RWPE2 (cell line): Measurements from ENCODE around the gene PDCD1LG2.

Experiments used
- ATAC-seq: fragments of 200-7000 bp; cut with Tn5 transposase; 3 replicates; pipeline ENCODE4 v1.9.1; 2021; ENCODE audit warnings: low read depth
- DNase-seq: peaks from one replicate; pipeline ENCODE4 v3.0.0-alpha.2; 2020; ENCODE audit warnings: low spot score
- H3K27ac ChIP-seq: fragments of 450-650 bp; 2 replicates; pipeline ENCODE4 v1.5.1; 2017; ENCODE audit warnings: mild to moderate bottlenecking; ENCODE audit not compliant: poor library complexity, severe bottlenecking
- H3K27me3 ChIP-seq: fragments of 250-450 bp; sonication (Bioruptor Pico); 2 replicates; pipeline ENCODE4 v1.5.1; 2021; ENCODE audit warnings: mild to moderate bottlenecking, moderate library complexity; ENCODE audit not compliant: insufficient read depth, poor library complexity, severe bottlenecking
- H3K36me3 ChIP-seq: fragments of 250-450 bp; sonication (Bioruptor Pico); 2 replicates; pipeline ENCODE4 v1.5.1; 2020; ENCODE audit warnings: low read depth, mild to moderate bottlenecking, moderate library complexity
- H3K4me1 ChIP-seq: fragments of 250-450 bp; sonication (Bioruptor Pico); 2 replicates; pipeline ENCODE4 v1.5.1; 2021; ENCODE audit warnings: mild to moderate bottlenecking, moderate library complexity; ENCODE audit not compliant: insufficient read depth, poor library complexity, severe bottlenecking
- H3K4me3 ChIP-seq: fragments of 250-450 bp; sonication (Bioruptor Pico); 2 replicates; pipeline ENCODE4 v1.5.1; 2021; ENCODE audit warnings: mild to moderate bottlenecking, moderate library complexity; ENCODE audit not compliant: severe bottlenecking
- H3K9me3 ChIP-seq: fragments of 250-450 bp; sonication (Bioruptor Pico); 2 replicates; pipeline ENCODE4 v1.5.1; 2021; ENCODE audit warnings: mild to moderate bottlenecking, moderate library complexity; ENCODE audit not compliant: severe bottlenecking
- TF ChIP-seq, protein P1 (sequence below): fragments of 450-650 bp; IDR thresholded peaks from one replicate; pipeline ENCODE4 v1.5.1; 2017; ENCODE audit warnings: mild to moderate bottlenecking, moderate library complexity; ENCODE audit not compliant: poor library complexity, severe bottlenecking

The PDCD1LG2 gene

DNA sequence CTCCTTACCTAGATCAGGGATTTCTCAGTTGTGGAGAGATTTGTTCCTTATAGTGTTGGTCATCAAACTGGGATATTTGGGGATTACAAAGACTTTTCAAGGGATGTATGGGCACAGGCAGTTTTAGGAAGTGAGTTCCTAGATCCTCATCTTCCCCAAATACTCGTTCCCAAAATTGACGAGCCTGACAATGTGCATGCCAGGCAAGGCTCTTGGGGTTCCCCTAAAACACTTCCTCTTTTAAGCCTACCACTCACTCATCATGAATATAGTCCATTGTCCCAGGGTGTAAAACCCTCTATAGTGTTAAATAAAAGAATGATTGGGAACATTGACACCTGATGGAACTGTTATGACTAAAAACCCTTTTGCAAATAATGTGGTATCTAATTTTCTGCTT lies 26.4 kb downstream of the PDCD1LG2 start:
- no peak for ATAC-seq
- DNase-seq = no peak
- H3K27me3 ChIP-seq = no peaks in the 10 kb centered on the region

DNA sequence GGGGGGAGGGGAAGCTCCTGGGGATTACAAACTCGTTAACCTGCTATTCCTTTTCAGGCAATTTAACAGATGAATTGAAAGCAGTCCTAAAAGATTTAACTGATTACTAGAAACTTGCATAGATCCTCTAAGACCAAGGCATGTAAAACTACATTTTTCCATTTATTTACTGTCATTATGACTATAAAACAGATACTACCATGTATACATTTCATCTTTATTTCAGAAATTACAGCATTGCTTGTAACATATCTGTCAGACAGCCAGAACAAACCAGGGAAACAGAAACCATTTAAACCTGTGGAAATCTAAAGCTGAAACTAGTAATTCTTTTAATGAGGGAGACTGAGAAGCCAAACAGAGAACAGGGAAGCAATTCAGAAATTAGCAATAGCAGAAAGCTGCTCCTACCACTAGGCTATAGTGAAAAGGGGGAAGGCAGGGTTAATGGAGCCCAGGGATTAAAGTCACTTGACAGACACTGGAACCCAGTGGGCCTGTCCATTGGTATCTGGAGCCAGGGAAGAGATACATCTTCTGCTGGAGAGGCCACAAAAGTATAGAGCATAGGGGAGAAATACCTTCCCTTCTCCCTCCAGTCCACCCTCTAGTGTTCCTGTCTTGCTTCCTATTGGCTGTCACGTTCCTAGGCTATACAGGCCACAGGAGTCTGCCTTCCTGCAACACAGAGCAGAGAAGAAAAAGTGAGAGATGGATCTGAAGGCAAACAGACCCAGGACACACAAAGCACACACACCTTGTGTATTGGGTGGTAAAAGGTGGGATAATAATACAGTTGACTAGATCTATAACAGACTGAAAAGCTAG lies 33.8 kb downstream of the PDCD1LG2 start:
- no peaks in the 10 kb centered on the region for H3K4me1 ChIP-seq
- H3K4me3 ChIP-seq = no peak overlapping the region
- H3K27ac ChIP-seq = no peak overlapping the region
- no peaks in the 10 kb centered on the region for H3K27me3 ChIP-seq
- no peak for ATAC-seq
- H3K36me3 ChIP-seq = no peaks in the 10 kb centered on the region
- H3K9me3 ChIP-seq = no peaks in the 10 kb centered on the region
- DNase-seq = no peak
- TF ChIP-seq, protein P1, sequence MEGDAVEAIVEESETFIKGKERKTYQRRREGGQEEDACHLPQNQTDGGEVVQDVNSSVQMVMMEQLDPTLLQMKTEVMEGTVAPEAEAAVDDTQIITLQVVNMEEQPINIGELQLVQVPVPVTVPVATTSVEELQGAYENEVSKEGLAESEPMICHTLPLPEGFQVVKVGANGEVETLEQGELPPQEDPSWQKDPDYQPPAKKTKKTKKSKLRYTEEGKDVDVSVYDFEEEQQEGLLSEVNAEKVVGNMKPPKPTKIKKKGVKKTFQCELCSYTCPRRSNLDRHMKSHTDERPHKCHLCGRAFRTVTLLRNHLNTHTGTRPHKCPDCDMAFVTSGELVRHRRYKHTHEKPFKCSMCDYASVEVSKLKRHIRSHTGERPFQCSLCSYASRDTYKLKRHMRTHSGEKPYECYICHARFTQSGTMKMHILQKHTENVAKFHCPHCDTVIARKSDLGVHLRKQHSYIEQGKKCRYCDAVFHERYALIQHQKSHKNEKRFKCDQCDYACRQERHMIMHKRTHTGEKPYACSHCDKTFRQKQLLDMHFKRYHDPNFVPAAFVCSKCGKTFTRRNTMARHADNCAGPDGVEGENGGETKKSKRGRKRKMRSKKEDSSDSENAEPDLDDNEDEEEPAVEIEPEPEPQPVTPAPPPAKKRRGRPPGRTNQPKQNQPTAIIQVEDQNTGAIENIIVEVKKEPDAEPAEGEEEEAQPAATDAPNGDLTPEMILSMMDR = no peak

More for the DNA sequence above, 26.4 kb downstream of the PDCD1LG2 start:
- H3K4me3 ChIP-seq = no peak overlapping the region
- no peaks in the 10 kb centered on the region for H3K9me3 ChIP-seq
- TF ChIP-seq, protein P1 = no peak
- no peak overlapping the region for H3K27ac ChIP-seq
- H3K4me1 ChIP-seq = no peaks in the 10 kb centered on the region
- peaks cover 6% of the 10 kb centered on the region for H3K36me3 ChIP-seq

DNA sequence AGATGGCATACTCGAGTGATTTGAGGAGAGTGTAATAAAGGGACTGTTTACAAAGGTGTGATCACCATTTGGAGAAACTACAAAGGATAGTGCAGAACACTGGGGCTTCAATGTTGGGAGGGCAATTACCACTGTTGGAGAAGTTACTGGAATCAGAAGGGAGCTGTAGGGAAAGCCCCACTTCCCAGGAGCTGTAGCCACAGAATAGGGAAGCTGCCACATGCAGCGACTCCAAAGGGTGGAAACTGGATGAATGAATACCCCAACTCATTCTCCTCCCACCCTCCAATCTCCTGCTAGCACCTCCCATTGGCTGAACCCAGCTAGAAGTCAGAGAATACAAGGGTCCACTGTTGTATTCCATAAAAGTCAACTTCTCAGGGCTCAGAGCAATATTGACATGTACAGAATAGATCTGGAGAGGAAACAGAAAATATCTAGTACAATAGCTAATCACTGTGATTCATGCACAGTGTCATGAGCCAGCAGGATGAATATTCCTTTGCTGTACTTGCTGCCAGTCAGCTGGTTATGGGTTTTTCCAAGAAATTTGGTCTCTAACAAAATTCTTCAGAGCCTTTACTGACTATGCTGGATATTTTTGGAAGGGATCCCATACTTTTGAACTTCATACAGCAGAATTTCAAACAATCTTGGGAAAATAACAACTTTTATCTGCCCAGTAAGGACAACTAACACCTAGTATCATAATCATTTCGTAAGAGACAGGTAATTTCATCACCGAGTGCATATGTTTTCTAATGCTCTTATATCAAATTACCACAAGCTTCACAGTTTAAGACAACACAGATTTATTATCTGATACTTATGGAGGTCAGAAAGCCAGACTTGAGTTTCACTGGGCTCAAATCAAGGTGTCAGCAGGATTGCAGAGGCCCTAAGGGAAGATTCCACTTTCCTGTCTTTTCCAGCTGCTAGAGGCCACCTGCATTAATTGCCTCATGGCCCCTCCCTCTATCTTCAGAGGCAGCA lies 39.6 kb downstream of the PDCD1LG2 start:
- Histone ChIP-seq H3K4me3 (no peak overlapping the region), H3K36me3 (no peaks in the 10 kb centered on the region), H3K9me3 (no peaks in the 10 kb centered on the region), H3K4me1 (peaks cover 23% of the 10 kb centered on the region), H3K27me3 (no peaks in the 10 kb centered on the region), H3K27ac (peak overlapping the region; percentile 61)
- TF ChIP-seq, protein P1 = no peak
- peak; percentile 86 for ATAC-seq
- no peak for DNase-seq

DNA sequence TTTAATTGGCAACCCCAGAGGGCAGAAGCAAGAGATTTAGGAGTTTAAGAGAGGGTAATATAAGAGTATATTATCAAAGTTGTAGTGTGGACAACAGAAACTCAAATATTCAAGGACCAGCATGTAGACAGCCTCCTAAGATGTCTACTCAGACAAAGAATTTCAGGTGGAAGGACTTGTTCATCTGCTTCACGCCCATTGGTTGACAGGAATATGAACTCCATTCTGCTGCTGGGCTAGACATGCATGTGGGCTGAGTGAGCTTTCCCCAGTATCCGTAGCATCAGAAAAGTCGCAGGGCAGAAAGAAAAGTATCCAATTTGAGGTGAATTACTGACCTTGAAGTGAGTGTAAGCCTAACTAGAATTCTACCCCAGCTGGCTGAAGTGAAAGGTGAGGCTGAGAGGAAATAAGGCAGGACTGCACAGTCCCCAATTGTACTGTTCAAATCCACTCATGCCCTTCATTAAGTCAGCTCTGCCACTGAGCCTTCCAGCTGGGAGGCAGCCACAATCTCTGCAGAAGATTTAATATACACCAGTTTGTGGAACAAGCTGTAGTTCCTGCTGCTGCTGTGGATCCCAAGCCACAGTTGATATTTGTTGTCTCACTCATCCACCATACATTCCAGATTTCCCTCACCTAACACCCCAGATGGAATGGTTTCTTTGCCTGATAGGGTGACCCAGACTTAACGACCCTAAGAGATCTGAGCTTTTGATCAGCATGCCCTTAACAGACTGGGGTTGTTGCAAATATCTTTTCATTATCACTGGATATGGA lies 41.2 kb downstream of the PDCD1LG2 start:
- Histone ChIP-seq H3K9me3 (no peaks in the 10 kb centered on the region), H3K36me3 (no peaks in the 10 kb centered on the region), H3K27ac (peak overlapping the region; percentile 61), H3K4me1 (peaks cover 25% of the 10 kb centered on the region), H3K4me3 (no peak overlapping the region), H3K27me3 (no peaks in the 10 kb centered on the region)
- no peak for DNase-seq
- TF ChIP-seq, protein P1 = no peak
- no peak for ATAC-seq
